GM13976 (cell line): Measurements from ENCODE around the gene SOBP.

Experiments used
- DNase-seq: peaks from one replicate; pipeline ENCODE4 v3.0.0; 2012; ENCODE audit warnings: low spot score
- in situ Hi-C: fragments of 300-500 bp; cut with MboI; formaldehyde crosslinking; loops from one replicate; pipeline ENCODE4 v1.12.0; 2022; ENCODE audit warnings: low sequenced_read_pairs, mixed read lengths, inconsistent platforms; ENCODE audit not compliant: unreplicated experiment
- TF ChIP-seq, protein P1 (sequence below): IDR thresholded peaks from 2 replicates; pipeline ENCODE4 v1.5.1; 2012; ENCODE audit warnings: borderline replicate concordance, mild to moderate bottlenecking; ENCODE audit not compliant: insufficient read depth; ENCODE audit errors: extremely low read depth, missing control alignments, control extremely low read depth

Gene SOBP

DNA sequence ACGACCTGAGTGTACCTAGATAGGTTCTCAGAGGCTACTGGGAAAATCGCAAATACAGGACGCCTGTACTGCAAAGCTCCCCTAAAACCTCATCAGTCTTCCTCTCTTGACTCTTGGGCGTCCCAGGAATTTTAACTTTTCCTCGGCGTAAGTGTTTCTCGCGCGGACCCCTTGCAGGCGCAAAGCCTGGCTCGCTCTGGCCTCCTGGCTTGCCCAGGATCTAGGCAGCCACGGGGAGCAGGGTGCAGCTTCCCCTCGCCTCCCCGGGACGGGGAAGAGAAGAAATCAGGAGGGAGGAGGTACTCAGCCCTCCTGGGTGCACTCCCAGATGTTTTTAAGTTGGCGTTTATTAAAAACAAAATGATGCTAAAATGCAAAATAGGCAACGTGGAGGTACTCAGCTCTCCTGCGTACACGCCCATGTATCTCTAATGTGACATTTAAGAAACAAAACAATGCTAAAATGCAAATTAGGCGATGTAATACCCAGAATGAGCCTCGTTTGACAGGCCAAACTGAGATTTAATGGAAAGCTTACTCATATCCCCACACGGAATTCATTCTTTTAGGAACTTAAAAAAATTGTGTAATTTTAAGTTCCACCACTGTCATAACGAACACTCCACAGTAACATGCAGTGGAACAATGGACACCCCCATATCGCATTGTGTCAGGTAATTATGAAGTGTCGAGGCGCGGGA lies 1.6 kb upstream of the SOBP start:
- DNase-seq, result peak; percentile 18
- in situ Hi-C loops, result no loop called here
- TF ChIP-seq, protein P1, sequence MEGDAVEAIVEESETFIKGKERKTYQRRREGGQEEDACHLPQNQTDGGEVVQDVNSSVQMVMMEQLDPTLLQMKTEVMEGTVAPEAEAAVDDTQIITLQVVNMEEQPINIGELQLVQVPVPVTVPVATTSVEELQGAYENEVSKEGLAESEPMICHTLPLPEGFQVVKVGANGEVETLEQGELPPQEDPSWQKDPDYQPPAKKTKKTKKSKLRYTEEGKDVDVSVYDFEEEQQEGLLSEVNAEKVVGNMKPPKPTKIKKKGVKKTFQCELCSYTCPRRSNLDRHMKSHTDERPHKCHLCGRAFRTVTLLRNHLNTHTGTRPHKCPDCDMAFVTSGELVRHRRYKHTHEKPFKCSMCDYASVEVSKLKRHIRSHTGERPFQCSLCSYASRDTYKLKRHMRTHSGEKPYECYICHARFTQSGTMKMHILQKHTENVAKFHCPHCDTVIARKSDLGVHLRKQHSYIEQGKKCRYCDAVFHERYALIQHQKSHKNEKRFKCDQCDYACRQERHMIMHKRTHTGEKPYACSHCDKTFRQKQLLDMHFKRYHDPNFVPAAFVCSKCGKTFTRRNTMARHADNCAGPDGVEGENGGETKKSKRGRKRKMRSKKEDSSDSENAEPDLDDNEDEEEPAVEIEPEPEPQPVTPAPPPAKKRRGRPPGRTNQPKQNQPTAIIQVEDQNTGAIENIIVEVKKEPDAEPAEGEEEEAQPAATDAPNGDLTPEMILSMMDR, result no peak

DNA sequence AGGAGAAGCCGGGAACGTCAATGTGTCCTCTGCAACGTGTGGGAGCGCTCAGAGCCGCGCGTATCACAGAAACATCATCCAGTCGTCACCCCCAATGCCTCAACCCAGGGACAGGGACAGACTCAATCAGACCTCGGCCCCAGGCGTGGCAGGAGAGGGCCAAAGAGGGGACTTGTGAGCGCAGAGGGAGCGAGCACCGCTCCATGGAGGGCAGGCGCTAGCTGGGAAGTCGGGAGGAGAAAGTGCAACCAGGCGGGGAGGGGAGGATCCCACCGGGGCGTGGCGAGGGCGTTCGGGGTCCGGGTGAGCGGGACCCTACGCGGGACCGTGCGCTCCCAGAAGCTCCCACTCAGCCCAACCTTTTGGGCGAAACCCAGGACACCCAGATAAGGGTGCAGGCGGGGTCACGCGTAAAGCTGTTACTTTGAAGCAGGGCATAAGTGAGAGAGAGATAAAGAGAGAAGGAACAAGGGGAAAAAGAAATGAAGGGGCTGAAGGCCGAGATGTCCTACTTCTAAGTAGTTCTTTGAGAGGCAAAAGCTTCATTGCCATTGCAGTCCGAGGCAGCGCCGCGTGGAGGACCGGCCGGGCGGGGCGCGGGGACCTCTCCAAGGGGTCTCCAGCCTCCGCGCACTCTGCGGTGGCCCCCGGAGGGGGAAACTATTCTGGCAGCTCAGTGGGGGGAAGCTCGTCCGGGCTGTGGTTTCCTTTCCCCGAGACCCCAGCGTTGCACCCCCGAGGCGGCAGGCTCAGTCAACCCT lies 862 bp upstream of the SOBP start:
- TF ChIP-seq, protein P1, result no peak
- peak; percentile 56 for DNase-seq

DNA sequence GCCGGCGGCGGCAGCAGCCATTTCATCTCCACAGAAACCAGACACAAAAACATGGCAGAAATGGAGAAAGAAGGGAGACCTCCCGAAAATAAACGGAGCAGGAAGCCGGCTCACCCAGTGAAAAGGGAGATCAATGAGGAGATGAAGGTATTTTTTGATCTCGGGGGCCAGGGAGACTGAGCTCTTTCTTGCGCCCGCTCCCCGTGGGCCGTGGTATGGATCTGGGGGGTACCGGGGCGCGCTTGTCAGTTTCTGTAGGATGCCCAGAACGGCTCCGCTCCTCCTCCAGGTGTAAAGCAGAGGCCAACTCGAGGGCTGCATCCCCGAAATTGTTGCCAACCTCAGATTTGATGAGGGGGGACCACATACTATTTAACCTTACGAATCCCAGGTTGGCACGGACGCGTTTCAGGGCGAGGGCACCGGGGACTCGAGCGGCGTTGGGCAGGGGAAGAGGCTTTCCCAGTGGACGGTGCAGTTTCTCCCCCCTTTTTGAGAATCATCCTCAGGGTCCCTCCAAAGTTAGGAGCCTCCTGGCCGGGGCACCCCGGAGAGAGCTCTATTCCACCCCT lies 735 bp downstream of the SOBP start:
- no peak for DNase-seq
- TF ChIP-seq, protein P1, result no peak
- in situ Hi-C loops, result no loop called here

More for the DNA sequence above, 862 bp upstream of the SOBP start:
- in situ Hi-C loops, result no loop called here

DNA sequence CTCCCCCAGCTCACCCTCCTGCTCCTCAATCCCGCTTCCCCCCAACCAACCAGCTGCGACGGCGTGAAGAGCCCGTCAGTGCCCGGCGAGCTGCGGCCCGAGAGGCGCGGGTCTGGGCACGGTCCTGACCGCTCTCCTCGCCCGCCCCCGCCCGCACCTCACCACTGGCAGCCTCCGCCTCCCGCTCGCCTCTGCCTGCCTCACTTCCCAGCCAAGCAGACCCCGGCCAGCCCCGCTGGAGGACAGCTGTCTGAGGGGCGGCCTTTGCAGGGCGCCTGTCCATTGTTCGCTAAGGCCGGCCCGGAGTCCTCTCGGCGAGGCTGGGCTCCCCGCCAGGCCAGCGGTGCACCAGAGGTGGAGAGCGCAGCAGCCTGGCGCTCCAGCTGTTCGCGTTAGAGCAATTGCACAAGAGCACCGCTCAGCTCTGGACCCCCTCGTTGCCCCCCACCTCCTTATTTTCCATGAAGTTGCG lies 1.3 kb downstream of the SOBP start:
- TF ChIP-seq, protein P1, result no peak
- in situ Hi-C loops, result no loop called here
- peak; percentile 41 for DNase-seq

DNA sequence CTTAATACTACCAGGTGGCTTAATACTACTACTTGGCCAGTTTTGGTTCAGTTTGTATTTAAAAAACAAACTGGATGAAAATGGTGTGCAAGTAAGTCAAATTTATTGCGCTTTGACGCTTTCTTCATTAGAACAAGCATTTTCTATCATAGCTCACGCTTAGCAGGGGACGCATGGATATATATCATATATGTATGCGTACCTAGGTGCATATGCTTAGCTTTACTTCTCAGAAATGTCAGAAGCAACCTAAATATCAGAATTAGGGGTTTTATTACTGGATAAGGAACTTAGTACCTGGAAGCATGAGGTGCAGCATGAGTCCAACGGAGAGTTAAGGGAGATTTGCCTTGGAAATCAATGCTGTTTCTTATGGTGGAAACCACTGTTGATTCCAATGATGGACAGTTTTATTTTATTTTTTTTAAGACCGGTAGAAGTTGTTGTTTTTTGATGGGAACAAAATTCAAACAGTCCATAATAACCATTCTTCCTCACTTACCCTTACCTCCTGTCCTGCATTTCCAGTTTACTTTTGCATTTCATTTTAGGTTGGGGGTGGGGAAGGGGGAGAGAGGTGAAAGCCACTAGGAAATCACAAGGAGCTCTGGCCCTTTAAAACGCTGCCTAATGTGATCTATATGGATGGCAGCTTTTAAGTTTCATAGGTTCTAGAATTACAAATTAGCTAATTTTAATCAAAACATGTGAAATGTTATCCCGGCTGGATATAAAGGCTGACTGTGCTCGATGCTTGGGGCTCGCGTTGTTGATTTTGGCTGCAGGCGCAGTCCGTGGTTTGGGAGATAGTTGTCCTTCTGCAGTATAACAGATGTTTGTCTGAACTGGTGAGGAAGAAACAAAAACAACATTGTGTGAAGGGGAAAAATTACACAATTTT lies 2.1 kb downstream of the SOBP start:
- TF ChIP-seq, protein P1, result no peak
- in situ Hi-C loops, result no loop called here
- DNase-seq, result no peak

DNA sequence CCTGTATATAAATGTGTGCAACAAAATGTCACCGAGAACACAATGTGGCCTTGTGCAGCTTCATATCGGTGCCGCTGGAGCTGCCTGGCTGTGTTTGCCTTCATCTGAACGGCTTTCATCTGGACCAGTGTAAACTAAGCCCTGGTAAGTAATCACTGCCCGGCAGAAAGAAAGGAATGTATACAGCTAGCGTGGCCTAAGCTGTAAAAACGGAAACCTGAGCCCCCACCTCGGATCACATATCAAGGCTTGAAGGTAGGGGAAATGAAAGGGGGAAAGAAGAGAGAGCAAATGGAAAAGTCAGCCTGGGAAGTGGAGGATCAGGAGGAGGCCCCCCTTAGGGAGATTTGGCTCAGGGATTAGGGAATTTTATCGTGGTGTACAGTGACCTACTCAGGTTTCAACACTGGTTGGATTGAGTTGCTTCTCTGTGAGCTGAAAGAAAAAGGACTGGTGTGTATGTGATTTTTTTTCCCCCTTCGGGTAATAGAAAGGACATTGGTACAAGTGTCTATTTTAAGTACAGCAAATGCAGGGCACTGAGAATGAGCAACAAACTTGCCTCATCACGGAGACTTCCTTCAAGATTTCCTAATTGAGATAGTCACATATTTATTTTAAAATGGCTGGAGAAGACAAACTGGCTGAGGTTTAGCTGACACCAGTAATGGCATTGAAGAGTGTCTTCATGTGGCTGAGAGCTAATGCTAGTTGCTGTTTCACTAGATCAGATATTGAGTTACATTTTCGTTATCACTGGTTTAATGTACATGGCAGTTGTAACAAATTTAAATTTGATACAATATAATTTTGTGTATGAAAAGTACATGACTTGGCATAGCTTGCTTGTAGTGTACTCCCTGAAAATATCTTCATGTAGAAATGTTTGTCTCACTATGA lies 3.5 kb downstream of the SOBP start:
- in situ Hi-C loops, result no loop called here
- TF ChIP-seq, protein P1, result no peak
- no peak for DNase-seq
